Ascending aorta (tissue), 2 donors: ENCODE data around the gene CCDC112. TPM values are rescaled to one million over a fixed set of nuclear protein-coding genes. Genes with fewer than 3 reads are reported as not detected.

Experiments used
- DNase-seq, 2 donors: peaks; one replicate each; pipeline ENCODE4 v3.0.0-alpha.2; 2019; ENCODE audit warnings: low spot score in 2 of 2
- H3K27ac ChIP-seq, 2 donors: fragments of 200-600 bp; sonication (generic); one replicate each; pipeline ENCODE4 v1.5.1; 2016 to 2017; ENCODE audit warnings: mild to moderate bottlenecking in 1 of 2
- H3K27me3 ChIP-seq: fragments of 200-600 bp; sonication (generic); one replicate; pipeline ENCODE4 v1.5.1; 2017
- H3K36me3 ChIP-seq, 2 donors: fragments of 200-600 bp; sonication (generic); one replicate each; pipeline ENCODE4 v1.5.1; 2016
- H3K4me1 ChIP-seq, 2 donors: fragments of 200-600 bp; sonication (generic); one replicate each; pipeline ENCODE4 v1.5.1; 2016 to 2017; ENCODE audit warnings: mild to moderate bottlenecking in 1 of 2
- H3K4me3 ChIP-seq, 2 donors: fragments of 200-600 bp; sonication (generic); one replicate each; pipeline ENCODE4 v1.5.1; 2016 to 2017; ENCODE audit warnings: mild to moderate bottlenecking in 1 of 2
- H3K9me3 ChIP-seq, 2 donors: fragments of 200-600 bp; sonication (generic); one replicate each; pipeline ENCODE4 v1.5.1; 2016
- intact Hi-C: fragments of 100-400 bp; cut with DNase I; formaldehyde crosslinking; loops from one replicate; pipeline ENCODE4 v1.15.1; 2023
- total RNA-seq: library from RNA; depleted of rRNA; stranded (reverse); fragments of >200 nt; gene quantifications from one replicate; pipeline ENCODE4 v1.1.0, GENCODE V29; 2016
- TF ChIP-seq, protein P1 (sequence below), 3 experiments: fragments of 200-600 bp in 2 of 3; fragments of 450-650 bp in 1 of 3; sonication (generic) in 2 of 3; IDR thresholded peaks; one replicate each; pipeline ENCODE4 v1.5.1; 2016 to 2019; ENCODE audit warnings: antibody characterized with exemption in 3 of 3, mild to moderate bottlenecking in 1 of 3, moderate library complexity in 1 of 3

The CCDC112 gene
- total RNA-seq, 1 donor from 2014 or later, result 10.4 TPM

DNA sequence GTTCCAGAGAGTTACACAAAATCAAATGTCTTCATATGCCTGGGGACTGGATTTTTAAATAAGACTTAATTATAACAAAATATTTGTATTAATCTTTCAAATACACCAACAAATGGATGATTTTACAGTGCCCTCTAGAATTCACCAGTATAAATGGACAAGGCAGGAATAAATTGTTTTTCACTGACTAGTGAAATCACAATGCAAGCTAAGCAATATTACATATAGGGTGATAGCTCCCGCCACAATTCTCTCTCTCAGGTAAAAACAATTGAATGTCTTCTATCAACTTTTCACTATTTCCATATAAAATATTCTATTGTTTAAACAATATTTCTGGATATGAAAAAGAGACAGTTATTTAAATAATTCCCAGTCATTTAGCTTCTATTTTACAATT, 8.0 kb upstream of the CCDC112 start:
- Histone ChIP-seq H3K27me3 (no peaks in the 10 kb centered on the region), H3K4me1 (no peaks in the 10 kb centered on the region), H3K36me3 (no peaks in the 10 kb centered on the region), H3K9me3 (no peaks in the 10 kb centered on the region), H3K27ac (no peak overlapping the region), H3K4me3 (no peak overlapping the region)
- TF ChIP-seq, protein P1, sequence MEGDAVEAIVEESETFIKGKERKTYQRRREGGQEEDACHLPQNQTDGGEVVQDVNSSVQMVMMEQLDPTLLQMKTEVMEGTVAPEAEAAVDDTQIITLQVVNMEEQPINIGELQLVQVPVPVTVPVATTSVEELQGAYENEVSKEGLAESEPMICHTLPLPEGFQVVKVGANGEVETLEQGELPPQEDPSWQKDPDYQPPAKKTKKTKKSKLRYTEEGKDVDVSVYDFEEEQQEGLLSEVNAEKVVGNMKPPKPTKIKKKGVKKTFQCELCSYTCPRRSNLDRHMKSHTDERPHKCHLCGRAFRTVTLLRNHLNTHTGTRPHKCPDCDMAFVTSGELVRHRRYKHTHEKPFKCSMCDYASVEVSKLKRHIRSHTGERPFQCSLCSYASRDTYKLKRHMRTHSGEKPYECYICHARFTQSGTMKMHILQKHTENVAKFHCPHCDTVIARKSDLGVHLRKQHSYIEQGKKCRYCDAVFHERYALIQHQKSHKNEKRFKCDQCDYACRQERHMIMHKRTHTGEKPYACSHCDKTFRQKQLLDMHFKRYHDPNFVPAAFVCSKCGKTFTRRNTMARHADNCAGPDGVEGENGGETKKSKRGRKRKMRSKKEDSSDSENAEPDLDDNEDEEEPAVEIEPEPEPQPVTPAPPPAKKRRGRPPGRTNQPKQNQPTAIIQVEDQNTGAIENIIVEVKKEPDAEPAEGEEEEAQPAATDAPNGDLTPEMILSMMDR (IDR thresholded peaks at IDR 0.05), result no peak
- intact Hi-C loops, result no loop called here
- no peak for DNase-seq

DNA sequence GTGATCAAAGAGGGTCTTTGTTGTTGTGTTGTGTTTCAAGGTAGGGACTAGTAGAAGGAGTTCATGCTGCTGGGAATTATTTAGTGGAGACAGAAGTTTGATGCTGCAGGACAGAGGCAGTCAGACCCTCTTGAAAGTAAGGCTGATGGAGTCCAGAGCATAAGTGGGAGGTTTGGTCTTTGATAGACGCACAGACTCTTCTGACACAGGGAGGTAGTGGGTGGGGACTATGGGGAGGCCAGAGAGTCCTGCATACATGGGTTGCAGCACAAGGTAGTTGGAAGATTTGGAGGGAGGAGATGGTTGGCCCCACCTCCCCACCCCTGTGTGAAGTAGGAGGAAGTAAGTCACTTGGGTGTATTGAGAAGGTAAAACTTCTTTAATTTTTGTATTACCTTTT, 2.4 kb upstream of the CCDC112 start:
- intact Hi-C loops, result loop anchor here (5.0 to 10.0 kb wide), 3 partner anchors 243 to 786 kb away; partner anchors contain the start of genes AP3S1, ATG12, COMMD10 and FEM1C
- TF ChIP-seq, protein P1 (IDR thresholded peaks at IDR 0.05), result no peak
- Histone ChIP-seq H3K9me3 (no peaks in the 10 kb centered on the region), H3K36me3 (no peaks in the 10 kb centered on the region), H3K4me1 (peaks cover 0 to 3% of the 10 kb centered on the region in 2 donors), H3K27me3 (no peaks in the 10 kb centered on the region), H3K27ac (no peak overlapping the region), H3K4me3 (no peak overlapping the region)
- no peak for DNase-seq

DNA sequence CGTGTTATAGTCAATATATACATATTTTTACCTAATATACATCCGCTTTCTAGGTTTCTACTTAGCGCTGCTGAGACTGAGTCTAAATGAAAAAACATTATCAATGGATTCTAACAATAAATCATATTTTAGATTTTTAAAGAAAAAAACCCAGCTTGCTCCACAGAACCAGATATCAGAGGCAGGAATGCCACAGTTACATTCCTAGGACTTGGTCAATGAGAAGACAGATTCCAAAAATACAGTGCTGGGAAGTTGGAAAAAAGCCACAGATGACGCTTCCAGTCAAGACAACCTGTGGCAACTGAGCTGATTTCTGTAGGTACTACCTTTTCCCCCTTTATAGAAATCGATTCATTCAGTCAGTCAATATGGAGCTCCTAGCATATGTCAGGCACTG, 577 bp upstream of the CCDC112 start:
- Histone ChIP-seq H3K27me3 (no peaks in the 10 kb centered on the region), H3K4me1 (peaks cover 0 to 3% of the 10 kb centered on the region in 2 donors), H3K36me3 (no peaks in the 10 kb centered on the region), H3K27ac (no peak overlapping the region), H3K9me3 (peaks cover 4% of the 10 kb centered on the region in 2 donors), H3K4me3 (peak overlapping the region; percentile 79 to 100)
- TF ChIP-seq, protein P1 (IDR thresholded peaks at IDR 0.05), result no peak
- no peak for DNase-seq
- intact Hi-C loops, result loop anchor here (5.0 to 10.0 kb wide), 3 partner anchors 245 to 788 kb away; partner anchors contain the start of genes AP3S1, ATG12, COMMD10 and FEM1C

DNA sequence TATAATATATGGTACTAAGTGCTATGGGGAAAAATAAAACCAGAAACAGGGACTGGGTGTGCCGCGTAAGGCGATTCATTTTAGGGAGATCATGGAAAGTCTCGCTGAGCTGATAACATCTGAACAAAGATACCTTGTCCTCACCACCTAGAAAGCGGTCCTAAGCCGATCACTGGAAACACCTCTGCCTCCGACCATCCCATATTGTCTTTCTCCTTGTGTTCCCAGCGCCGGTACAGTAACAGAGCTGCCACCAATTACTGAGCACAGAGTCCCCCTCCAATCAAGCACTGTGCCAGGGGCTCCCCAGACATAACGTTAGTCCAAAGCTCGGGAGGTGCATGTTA, 704 bp downstream of the CCDC112 start:
- intact Hi-C loops, result loop anchor here (5.0 to 10.0 kb wide), 3 partner anchors 247 to 789 kb away; partner anchors contain the start of genes AP3S1, ATG12, COMMD10 and FEM1C
- H3K4me1 ChIP-seq, result peaks cover 0 to 3% of the 10 kb centered on the region in 2 donors
- DNase-seq, result no peak
- no peaks in the 10 kb centered on the region for H3K27me3 ChIP-seq
- no peaks in the 10 kb centered on the region for H3K36me3 ChIP-seq
- H3K4me3 ChIP-seq, result peak overlapping the region; percentile 79 to 100
- H3K27ac ChIP-seq, result no peak overlapping the region
- TF ChIP-seq, protein P1 (IDR thresholded peaks at IDR 0.05), result no peak
- peaks cover 4 to 8% of the 10 kb centered on the region in 2 donors for H3K9me3 ChIP-seq

DNA sequence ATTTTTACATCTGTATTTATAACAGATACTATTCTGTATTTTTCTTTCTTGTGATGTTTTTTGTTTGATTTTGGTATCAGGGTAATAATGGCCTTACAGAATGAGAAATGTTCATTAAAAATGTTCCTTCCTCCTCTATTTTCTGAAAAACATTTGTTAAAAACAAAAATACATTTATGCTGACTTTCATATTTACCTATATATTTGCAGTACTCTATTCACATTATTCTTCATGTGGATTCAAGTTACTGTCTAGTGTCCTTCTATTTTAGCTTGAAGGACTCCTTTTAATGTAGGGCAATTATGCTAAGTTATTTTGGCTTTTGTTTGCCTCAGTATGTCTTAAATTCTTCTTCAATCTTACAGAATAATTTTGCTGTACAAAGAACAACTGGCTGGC, 5.1 kb downstream of the CCDC112 start:
- Histone ChIP-seq H3K4me1 (peaks cover 0 to 3% of the 10 kb centered on the region in 2 donors), H3K27ac (no peak overlapping the region), H3K4me3 (no peak overlapping the region), H3K36me3 (no peaks in the 10 kb centered on the region), H3K27me3 (no peaks in the 10 kb centered on the region), H3K9me3 (peaks cover 4 to 8% of the 10 kb centered on the region in 2 donors)
- no peak for DNase-seq
- intact Hi-C loops, result loop anchor here (10.0 kb wide), 1 partner anchor 793 kb away; the partner anchor contains the start of gene COMMD10
- TF ChIP-seq, protein P1 (IDR thresholded peaks at IDR 0.05), result no peak

GRCh38 chr5:115289104-115289503, 7.3 kb downstream of the CCDC112 start:
- DNase-seq, result no peak
- H3K4me1 ChIP-seq, result no peaks in the 10 kb centered on the region

More at GRCh38 chr5:115289104-115289503, 7.3 kb downstream of the CCDC112 start:
- H3K27me3 ChIP-seq, result no peaks in the 10 kb centered on the region
- H3K36me3 ChIP-seq, result no peaks in the 10 kb centered on the region
- intact Hi-C loops, result no loop called here
- TF ChIP-seq, protein P1 (IDR thresholded peaks at IDR 0.05), result no peak
- no peak overlapping the region for H3K27ac ChIP-seq
- H3K4me3 ChIP-seq, result no peak overlapping the region
- peaks cover 4 to 8% of the 10 kb centered on the region in 2 donors for H3K9me3 ChIP-seq
